H9 (cell line): ENCODE results near the gene CUEDC1. TPM values are rescaled to one million over a fixed set of nuclear protein-coding genes. Genes with fewer than 3 reads are reported as not detected.

Experiments used
- DNase-seq: peaks from one replicate; pipeline ENCODE4 v3.0.0-alpha.2; 2017
- H2AFZ ChIP-seq: one replicate; pipeline ENCODE4 v1.6.1; 2013; ENCODE audit warnings: mild to moderate bottlenecking, low read length, control low read depth, moderate library complexity
- H2AK5ac ChIP-seq: 2 replicates; pipeline ENCODE4 v1.6.1; 2013; ENCODE audit warnings: low read length, control low read depth, mixed read lengths; ENCODE audit not compliant: insufficient read length
- H2BK120ac ChIP-seq: one replicate; pipeline ENCODE4 v1.6.1; 2013; ENCODE audit warnings: low read depth, mild to moderate bottlenecking, low read length, control low read depth, inconsistent platforms; ENCODE audit not compliant: poor library complexity, severe bottlenecking
- H2BK12ac ChIP-seq: 2 replicates; pipeline ENCODE4 v1.6.1; 2013; ENCODE audit warnings: low read length, control low read depth, mixed read lengths, low read depth; ENCODE audit not compliant: insufficient read length
- H2BK15ac ChIP-seq: 2 replicates; pipeline ENCODE4 v1.6.1; 2013; ENCODE audit warnings: low read depth, low read length, control low read depth
- H2BK20ac ChIP-seq: one replicate; pipeline ENCODE4 v1.6.1; 2013; ENCODE audit warnings: low read depth, mild to moderate bottlenecking, low read length, control low read depth, inconsistent platforms; ENCODE audit not compliant: poor library complexity, severe bottlenecking
- H2BK5ac ChIP-seq: 2 replicates; pipeline ENCODE4 v1.6.1; 2013; ENCODE audit warnings: low read length, control low read depth, mixed read lengths; ENCODE audit not compliant: insufficient read length
- H3K14ac ChIP-seq: 2 replicates; pipeline ENCODE4 v1.6.1; 2013; ENCODE audit warnings: low read length, control low read depth; ENCODE audit not compliant: insufficient read depth
- H3K18ac ChIP-seq: 2 replicates; pipeline ENCODE4 v1.6.1; 2013; ENCODE audit warnings: low read depth, mild to moderate bottlenecking, mixed read lengths, low read length, control low read depth; ENCODE audit not compliant: insufficient read length
- H3K23ac ChIP-seq: 2 replicates; pipeline ENCODE4 v1.6.1; 2013; ENCODE audit warnings: low read length, control low read depth, mixed read lengths, low read depth; ENCODE audit not compliant: insufficient read length
- H3K23me2 ChIP-seq: 2 replicates; pipeline ENCODE4 v1.6.1; 2013; ENCODE audit warnings: low read depth, mild to moderate bottlenecking, mixed read lengths, low read length, control low read depth; ENCODE audit not compliant: insufficient read length, poor library complexity, severe bottlenecking
- H3K27ac ChIP-seq: 2 replicates; pipeline ENCODE4 v1.5.1; 2013; ENCODE audit warnings: low read length, control low read depth, mixed read lengths, low read depth; ENCODE audit not compliant: insufficient read length
- H3K27me3 ChIP-seq: 2 replicates; pipeline ENCODE4 v1.6.1; 2013; ENCODE audit warnings: low read length, control low read depth, inconsistent platforms; ENCODE audit not compliant: insufficient read depth
- H3K4ac ChIP-seq: 2 replicates; pipeline ENCODE4 v1.6.1; 2013; ENCODE audit warnings: low read depth, mild to moderate bottlenecking, control low read depth, inconsistent platforms, low read length, moderate library complexity
- H3K4me1 ChIP-seq: 2 replicates; pipeline ENCODE4 v1.6.1; 2013; ENCODE audit warnings: low read length, control low read depth, inconsistent platforms; ENCODE audit not compliant: insufficient read depth
- H3K4me2 ChIP-seq: 2 replicates; pipeline ENCODE4 v1.6.1; 2013; ENCODE audit warnings: low read length, control low read depth, mixed read lengths; ENCODE audit not compliant: insufficient read length, insufficient read depth
- H3K56ac ChIP-seq: 2 replicates; pipeline ENCODE4 v1.6.1; 2013; ENCODE audit warnings: low read depth, mild to moderate bottlenecking, mixed read lengths, low read length, control low read depth; ENCODE audit not compliant: insufficient read length
- H3K79me1 ChIP-seq: 2 replicates; pipeline ENCODE4 v1.6.1; 2013; ENCODE audit warnings: low read depth, mild to moderate bottlenecking, moderate library complexity, low read length, control low read depth, inconsistent platforms; ENCODE audit not compliant: insufficient read depth, poor library complexity, severe bottlenecking
- H3K79me2 ChIP-seq: 2 replicates; pipeline ENCODE4 v1.6.1; 2013; ENCODE audit warnings: low read length, control low read depth, inconsistent platforms; ENCODE audit not compliant: insufficient read depth
- H3K9ac ChIP-seq: 2 replicates; pipeline ENCODE4 v1.6.1; 2013; ENCODE audit warnings: low read length, control low read depth, mixed read lengths; ENCODE audit not compliant: insufficient read length; ENCODE audit errors: extremely low read depth
- H3K9me3 ChIP-seq: one replicate; pipeline ENCODE4 v1.6.1; 2013; ENCODE audit warnings: low read depth, low read length, inconsistent platforms; ENCODE audit not compliant: control insufficient read depth
- H3T11ph ChIP-seq: one replicate; pipeline ENCODE4 v1.6.1; 2013; ENCODE audit warnings: mild to moderate bottlenecking, low read length, control low read depth, inconsistent platforms
- H4K20me1 ChIP-seq: one replicate; pipeline ENCODE4 v1.6.1; 2013; ENCODE audit not compliant: control insufficient read depth, insufficient read length, insufficient read depth
- H4K5ac ChIP-seq: 2 replicates; pipeline ENCODE4 v1.6.1; 2013; ENCODE audit warnings: low read depth, mild to moderate bottlenecking, mixed read lengths, low read length, control low read depth; ENCODE audit not compliant: insufficient read length
- H4K8ac ChIP-seq: replicated peaks from 2 replicates; pipeline ENCODE4 v1.6.1; 2013; ENCODE audit warnings: low read length, control low read depth, mixed read lengths, low read depth; ENCODE audit not compliant: insufficient read length
- H4K91ac ChIP-seq: 2 replicates; pipeline ENCODE4 v1.6.1; 2013; ENCODE audit warnings: low read depth, mild to moderate bottlenecking, moderate library complexity, mixed read lengths, low read length, control low read depth; ENCODE audit not compliant: insufficient read length
- H3K27ac Mint-ChIP-seq, 3 experiments: 2 replicates in 2 of 3; 3 replicates in 1 of 3; pipeline ENCODE4 v1.8.0; 2020 to 2021; ENCODE audit warnings: mixed read lengths in 3 of 3, mild to moderate bottlenecking in 1 of 3, moderate library complexity in 1 of 3
- H3K27me3 Mint-ChIP-seq: 2 replicates; pipeline ENCODE4 v1.8.0; 2021; ENCODE audit warnings: low read depth, mild to moderate bottlenecking, moderate library complexity, mixed read lengths
- H3K36me3 Mint-ChIP-seq, 3 experiments: 2 replicates in 2 of 3; 3 replicates in 1 of 3; pipeline ENCODE4 v1.8.0; 2020 to 2021; ENCODE audit warnings: low read depth in 3 of 3, mixed read lengths in 3 of 3; ENCODE audit not compliant: insufficient read depth in 1 of 3
- H3K4me1 Mint-ChIP-seq, 2 experiments: 2 replicates each; pipeline ENCODE4 v1.8.0; 2020; ENCODE audit warnings: mixed read lengths in 2 of 2
- H3K4me3 Mint-ChIP-seq, 2 experiments: 2 replicates in 1 of 2; 3 replicates in 1 of 2; pipeline ENCODE4 v1.8.0; 2020 to 2021; ENCODE audit warnings: mild to moderate bottlenecking in 2 of 2, mixed read lengths in 2 of 2, moderate library complexity in 1 of 2
- H3K9me3 Mint-ChIP-seq, 2 experiments: 2 replicates in 1 of 2; 3 replicates in 1 of 2; pipeline ENCODE4 v1.8.0; 2020; ENCODE audit warnings: mild to moderate bottlenecking in 2 of 2, mixed read lengths in 2 of 2, moderate library complexity in 1 of 2
- CTCF ChIP-seq: fragments of 200-600 bp; sonication (generic); conservative IDR thresholded peaks from 3 replicates; pipeline ENCODE4 v1.8.0; 2021; ENCODE audit warnings: antibody characterized with exemption, mild to moderate bottlenecking
- WGBS: extraction: QIAGEN DNeasy Blood & Tissue Kit; methylation state at CpG from one replicate; pipeline ENCODE4 v1.1.7; 2013; ENCODE audit warnings: missing lambda C conversion rate, low lambda C conversion rate, mixed read lengths; ENCODE audit not compliant: insufficient read length; ENCODE audit errors: extremely low coverage; 5-methylcytosine and 5-hydroxymethylcytosine counted together
- total RNA-seq: library from RNA; stranded (reverse); gene quantifications from 2 replicates; pipeline ENCODE4 v1.2.1, GENCODE V29; 2021

CUEDC1 gene
- total RNA-seq, 1 experiment from 2014 or later: 7.3 TPM

- H3K23me2 ChIP-seq: no peaks in the 10 kb centered on the region
- no peak overlapping the region for H3K18ac ChIP-seq
- H2BK120ac ChIP-seq: no peak overlapping the region
- Mint-ChIP-seq H3K27me3 (no peaks in the 10 kb centered on the region), H3K4me3 (no peak overlapping the region), H3K27ac (no peak overlapping the region), H3K36me3 (peaks cover 14 to 74% (median 70%) of the 10 kb centered on the region in 3 experiments; a peak in 6 of 7 replicates), H3K4me1 (peaks cover 25 to 26% of the 10 kb centered on the region in 2 experiments), H3K9me3 (no peaks in the 10 kb centered on the region)
- no peak overlapping the region for H2BK12ac ChIP-seq
- no peak for TF ChIP-seq CTCF
- H3K23ac ChIP-seq: no peak overlapping the region
- no peak overlapping the region for H3K14ac ChIP-seq
- no peaks in the 10 kb centered on the region for H4K20me1 ChIP-seq
- H2BK20ac ChIP-seq: no peak overlapping the region
- H4K8ac ChIP-seq: no peak overlapping the region
- peaks cover 6% of the 10 kb centered on the region for H3K79me1 ChIP-seq
- no peak for DNase-seq
- H3K4me1 ChIP-seq: no peaks in the 10 kb centered on the region
- no peak overlapping the region for H2BK15ac ChIP-seq
- no peak overlapping the region for H3K9ac ChIP-seq
- H3K9me3 ChIP-seq: no peaks in the 10 kb centered on the region
- H3K27me3 ChIP-seq: no peaks in the 10 kb centered on the region
- H4K91ac ChIP-seq: no peak overlapping the region
- no peak overlapping the region for H3T11ph ChIP-seq
- H4K5ac ChIP-seq: no peak overlapping the region
- H3K56ac ChIP-seq: no peak overlapping the region
- H2BK5ac ChIP-seq: no peak overlapping the region
- no peak overlapping the region for H3K4me2 ChIP-seq
- no peak overlapping the region for H3K27ac ChIP-seq
- no peak overlapping the region for H3K4ac ChIP-seq
- WGBS: no CpG with 5 or more reads among the region's 4 CpGs
- H2AK5ac ChIP-seq: no peak overlapping the region
- peaks cover 13% of the 10 kb centered on the region; the same call in 1 of the 2 replicates for H3K79me2 ChIP-seq
- H2AFZ ChIP-seq: no peak overlapping the region
Measured at GRCh38 chr17:57980522-57980921, 25.3 kb upstream of the CUEDC1 start.
